NCI-H146 treated with DMSO at 0.1 percent for 48 hours (cell line): Measurements from ENCODE around the gene CPA5.

Source experiments
- DNase-seq: peaks from one replicate; lab custom pipeline; 2025; ENCODE audit not compliant: unreplicated experiment; lab: John Stamatoyannopoulos, UW

CPA5 gene

GRCh38 chr7:130329681-130330080 is 14.9 kb upstream of the CPA5 start:
- DNase-seq, result peak; percentile 53

- DNase-seq, result no peak
These were observed 12.2 kb upstream of the CPA5 start for GRCh38 chr7:130332259-130333053.

- DNase-seq, result no peak
These were observed 10.8 kb upstream of the CPA5 start for GRCh38 chr7:130333832-130334231.

GRCh38 chr7:130334274-130334673 is 10.3 kb upstream of the CPA5 start:
- no peak for DNase-seq

- DNase-seq, result no peak
These were observed 7.1 kb upstream of the CPA5 start for GRCh38 chr7:130337410-130337971.

GRCh38 chr7:130338233-130338632 is 6.4 kb upstream of the CPA5 start:
- no peak for DNase-seq

GRCh38 chr7:130341882-130342281 is 2.7 kb upstream of the CPA5 start:
- DNase-seq, result no peak

- no peak for DNase-seq
These were observed 1.8 kb upstream of the CPA5 start for GRCh38 chr7:130342701-130343380.

- DNase-seq, result peak; percentile 79
These were observed 520 bp downstream of the CPA5 start for GRCh38 chr7:130345136-130345535.

GRCh38 chr7:130345725-130346124 is 1.1 kb downstream of the CPA5 start:
- DNase-seq, result no peak

- no peak for DNase-seq
These were observed 1.7 kb downstream of the CPA5 start for GRCh38 chr7:130346177-130346905.

GRCh38 chr7:130346941-130347340 is 2.3 kb downstream of the CPA5 start:
- DNase-seq, result no peak

GRCh38 chr7:130349911-130350782 is 5.5 kb downstream of the CPA5 start:
- DNase-seq, result no peak

GRCh38 chr7:130350945-130351790 is 6.6 kb downstream of the CPA5 start:
- DNase-seq, result no peak

GRCh38 chr7:130351791-130352090 is 7.1 kb downstream of the CPA5 start:
- no peak for DNase-seq

- peak; percentile 85 for DNase-seq
These were observed 7.8 kb downstream of the CPA5 start for GRCh38 chr7:130352194-130353074.

- peak; percentile 12 for DNase-seq
These were observed 8.6 kb downstream of the CPA5 start for GRCh38 chr7:130353196-130353595.

GRCh38 chr7:130356121-130356875 is 11.7 kb downstream of the CPA5 start:
- DNase-seq, result no peak
